ENCODE measurements around the gene CRX.

The CRX gene

GRCh38 chr19:47820410-47820809 is 1.3 kb upstream of the CRX start:
- Histone ChIP-seq H3K36me3 (ENCODE audit: control insufficient read depth, insufficient read depth, low read length) (no peaks in the 10 kb centered on the region), H3K9me3 (ENCODE audit: control insufficient read depth, low read length) (no peaks in the 10 kb centered on the region), H3K4me1 (ENCODE audit: control insufficient read depth, insufficient read depth, low read length, poor library complexity, severe bottlenecking) (no peaks in the 10 kb centered on the region), H3K27ac (ENCODE audit: insufficient read depth, low read length, poor library complexity, severe bottlenecking) (no peak overlapping the region), H3K27me3 (replicated peaks; ENCODE audit: control insufficient read depth, insufficient read depth, low read length, poor library complexity, severe bottlenecking) (no peaks in the 10 kb centered on the region), H3K4me3 (ENCODE audit: insufficient read depth, low read depth, low read length, poor library complexity, severe bottlenecking) (no peak overlapping the region)
- no peak for DNase-seq

GRCh38 chr19:47824396-47824795 is 2.7 kb downstream of the CRX start:
- no peaks in the 10 kb centered on the region for H3K4me1 ChIP-seq (ENCODE audit: control insufficient read depth, insufficient read depth, low read length, poor library complexity, severe bottlenecking)
- no peaks in the 10 kb centered on the region for H3K9me3 ChIP-seq (ENCODE audit: control insufficient read depth, low read length)
- DNase-seq = no peak
- H3K27me3 ChIP-seq (replicated peaks; ENCODE audit: control insufficient read depth, insufficient read depth, low read length, poor library complexity, severe bottlenecking) = no peaks in the 10 kb centered on the region
- no peaks in the 10 kb centered on the region for H3K36me3 ChIP-seq (ENCODE audit: control insufficient read depth, insufficient read depth, low read length)
- H3K27ac ChIP-seq (ENCODE audit: insufficient read depth, low read length, poor library complexity, severe bottlenecking) = no peak overlapping the region
- no peak overlapping the region for H3K4me3 ChIP-seq (ENCODE audit: insufficient read depth, low read depth, low read length, poor library complexity, severe bottlenecking)

- H3K4me3 ChIP-seq (ENCODE audit: insufficient read depth, low read depth, low read length, poor library complexity, severe bottlenecking) = no peak overlapping the region
- no peak overlapping the region for H3K27ac ChIP-seq (ENCODE audit: insufficient read depth, low read length, poor library complexity, severe bottlenecking)
- H3K4me1 ChIP-seq (ENCODE audit: control insufficient read depth, insufficient read depth, low read length, poor library complexity, severe bottlenecking) = no peaks in the 10 kb centered on the region
- H3K27me3 ChIP-seq (replicated peaks; ENCODE audit: control insufficient read depth, insufficient read depth, low read length, poor library complexity, severe bottlenecking) = no peaks in the 10 kb centered on the region
- DNase-seq = no peak
- no peaks in the 10 kb centered on the region for H3K9me3 ChIP-seq (ENCODE audit: control insufficient read depth, low read length)
- no peaks in the 10 kb centered on the region for H3K36me3 ChIP-seq (ENCODE audit: control insufficient read depth, insufficient read depth, low read length)
These were observed 5.1 kb downstream of the CRX start for GRCh38 chr19:47826800-47827199.

- Histone ChIP-seq H3K27ac (ENCODE audit: insufficient read depth, low read length, poor library complexity, severe bottlenecking) (no peak overlapping the region), H3K9me3 (ENCODE audit: control insufficient read depth, low read length) (no peaks in the 10 kb centered on the region), H3K36me3 (ENCODE audit: control insufficient read depth, insufficient read depth, low read length) (no peaks in the 10 kb centered on the region), H3K27me3 (replicated peaks; ENCODE audit: control insufficient read depth, insufficient read depth, low read length, poor library complexity, severe bottlenecking) (no peaks in the 10 kb centered on the region), H3K4me3 (ENCODE audit: insufficient read depth, low read depth, low read length, poor library complexity, severe bottlenecking) (no peak overlapping the region), H3K4me1 (ENCODE audit: control insufficient read depth, insufficient read depth, low read length, poor library complexity, severe bottlenecking) (no peaks in the 10 kb centered on the region)
- DNase-seq = no peak
These were observed 11.0 kb downstream of the CRX start for GRCh38 chr19:47832723-47833122.

- no peaks in the 10 kb centered on the region for H3K4me1 ChIP-seq (ENCODE audit: control insufficient read depth, insufficient read depth, low read length, poor library complexity, severe bottlenecking)
- no peak overlapping the region for H3K27ac ChIP-seq (ENCODE audit: insufficient read depth, low read length, poor library complexity, severe bottlenecking)
- no peak overlapping the region for H3K4me3 ChIP-seq (ENCODE audit: insufficient read depth, low read depth, low read length, poor library complexity, severe bottlenecking)
- no peaks in the 10 kb centered on the region for H3K27me3 ChIP-seq (replicated peaks; ENCODE audit: control insufficient read depth, insufficient read depth, low read length, poor library complexity, severe bottlenecking)
- no peaks in the 10 kb centered on the region for H3K9me3 ChIP-seq (ENCODE audit: control insufficient read depth, low read length)
- no peak for DNase-seq
- no peaks in the 10 kb centered on the region for H3K36me3 ChIP-seq (ENCODE audit: control insufficient read depth, insufficient read depth, low read length)
These were observed 14.3 kb downstream of the CRX start for GRCh38 chr19:47836038-47836437.

GRCh38 chr19:47839411-47839810 is 17.7 kb downstream of the CRX start:
- Histone ChIP-seq H3K4me1 (ENCODE audit: control insufficient read depth, insufficient read depth, low read length, poor library complexity, severe bottlenecking) (no peaks in the 10 kb centered on the region), H3K27ac (ENCODE audit: insufficient read depth, low read length, poor library complexity, severe bottlenecking) (no peak overlapping the region), H3K9me3 (ENCODE audit: control insufficient read depth, low read length) (no peaks in the 10 kb centered on the region), H3K36me3 (ENCODE audit: control insufficient read depth, insufficient read depth, low read length) (no peaks in the 10 kb centered on the region), H3K4me3 (ENCODE audit: insufficient read depth, low read depth, low read length, poor library complexity, severe bottlenecking) (no peak overlapping the region), H3K27me3 (replicated peaks; ENCODE audit: control insufficient read depth, insufficient read depth, low read length, poor library complexity, severe bottlenecking) (no peaks in the 10 kb centered on the region)
- DNase-seq = no peak

- H3K4me3 ChIP-seq (ENCODE audit: insufficient read depth, low read depth, low read length, poor library complexity, severe bottlenecking) = no peak overlapping the region
- H3K36me3 ChIP-seq (ENCODE audit: control insufficient read depth, insufficient read depth, low read length) = no peaks in the 10 kb centered on the region
- H3K9me3 ChIP-seq (ENCODE audit: control insufficient read depth, low read length) = no peaks in the 10 kb centered on the region
- H3K27me3 ChIP-seq (replicated peaks; ENCODE audit: control insufficient read depth, insufficient read depth, low read length, poor library complexity, severe bottlenecking) = no peaks in the 10 kb centered on the region
- no peak overlapping the region for H3K27ac ChIP-seq (ENCODE audit: insufficient read depth, low read length, poor library complexity, severe bottlenecking)
- no peak for DNase-seq
- H3K4me1 ChIP-seq (ENCODE audit: control insufficient read depth, insufficient read depth, low read length, poor library complexity, severe bottlenecking) = no peaks in the 10 kb centered on the region
These were observed 18.2 kb downstream of the CRX start for GRCh38 chr19:47839913-47840312.

GRCh38 chr19:47842941-47843340 is 21.2 kb downstream of the CRX start:
- Histone ChIP-seq H3K27me3 (replicated peaks; ENCODE audit: control insufficient read depth, insufficient read depth, low read length, poor library complexity, severe bottlenecking) (no peaks in the 10 kb centered on the region), H3K36me3 (ENCODE audit: control insufficient read depth, insufficient read depth, low read length) (no peaks in the 10 kb centered on the region), H3K9me3 (ENCODE audit: control insufficient read depth, low read length) (no peaks in the 10 kb centered on the region), H3K27ac (ENCODE audit: insufficient read depth, low read length, poor library complexity, severe bottlenecking) (no peak overlapping the region), H3K4me3 (ENCODE audit: insufficient read depth, low read depth, low read length, poor library complexity, severe bottlenecking) (no peak overlapping the region), H3K4me1 (ENCODE audit: control insufficient read depth, insufficient read depth, low read length, poor library complexity, severe bottlenecking) (no peaks in the 10 kb centered on the region)
- DNase-seq = no peak

- Histone ChIP-seq H3K4me3 (ENCODE audit: insufficient read depth, low read depth, low read length, poor library complexity, severe bottlenecking) (no peak overlapping the region), H3K27ac (ENCODE audit: insufficient read depth, low read length, poor library complexity, severe bottlenecking) (no peak overlapping the region), H3K36me3 (ENCODE audit: control insufficient read depth, insufficient read depth, low read length) (no peaks in the 10 kb centered on the region), H3K4me1 (ENCODE audit: control insufficient read depth, insufficient read depth, low read length, poor library complexity, severe bottlenecking) (no peaks in the 10 kb centered on the region), H3K9me3 (ENCODE audit: control insufficient read depth, low read length) (no peaks in the 10 kb centered on the region), H3K27me3 (replicated peaks; ENCODE audit: control insufficient read depth, insufficient read depth, low read length, poor library complexity, severe bottlenecking) (peaks cover 10% of the 10 kb centered on the region)
- DNase-seq = no peak
These were observed 26.7 kb downstream of the CRX start for GRCh38 chr19:47848425-47848822.

- no peaks in the 10 kb centered on the region for H3K36me3 ChIP-seq (ENCODE audit: control insufficient read depth, insufficient read depth, low read length)
- no peak overlapping the region for H3K4me3 ChIP-seq (ENCODE audit: insufficient read depth, low read depth, low read length, poor library complexity, severe bottlenecking)
- peaks cover 10% of the 10 kb centered on the region for H3K27me3 ChIP-seq (replicated peaks; ENCODE audit: control insufficient read depth, insufficient read depth, low read length, poor library complexity, severe bottlenecking)
- DNase-seq = peak in 1 of 3 donors; percentile 2
- H3K4me1 ChIP-seq (ENCODE audit: control insufficient read depth, insufficient read depth, low read length, poor library complexity, severe bottlenecking) = no peaks in the 10 kb centered on the region
- H3K9me3 ChIP-seq (ENCODE audit: control insufficient read depth, low read length) = no peaks in the 10 kb centered on the region
- no peak overlapping the region for H3K27ac ChIP-seq (ENCODE audit: insufficient read depth, low read length, poor library complexity, severe bottlenecking)
These were observed 27.2 kb downstream of the CRX start for GRCh38 chr19:47848823-47849473.

Data from effector memory CD4-positive, alpha-beta T cell (primary cell).